HG03354 (cell line): ENCODE data around the gene FOXA2.
"Not testable (repeated sequence)": the region's sequence is repeated elsewhere in the genome, so short reads cannot be mapped to it uniquely, and the experiment has no call there.

Experiments
- ATAC-seq: cut with Tn5 transposase; IDR thresholded peaks from one replicate; pipeline ENCODE4 v1.9.1; 2021; ENCODE audit warnings: mild to moderate bottlenecking; ENCODE audit not compliant: unreplicated experiment, poor library complexity, severe bottlenecking

The FOXA2 gene

DNA sequence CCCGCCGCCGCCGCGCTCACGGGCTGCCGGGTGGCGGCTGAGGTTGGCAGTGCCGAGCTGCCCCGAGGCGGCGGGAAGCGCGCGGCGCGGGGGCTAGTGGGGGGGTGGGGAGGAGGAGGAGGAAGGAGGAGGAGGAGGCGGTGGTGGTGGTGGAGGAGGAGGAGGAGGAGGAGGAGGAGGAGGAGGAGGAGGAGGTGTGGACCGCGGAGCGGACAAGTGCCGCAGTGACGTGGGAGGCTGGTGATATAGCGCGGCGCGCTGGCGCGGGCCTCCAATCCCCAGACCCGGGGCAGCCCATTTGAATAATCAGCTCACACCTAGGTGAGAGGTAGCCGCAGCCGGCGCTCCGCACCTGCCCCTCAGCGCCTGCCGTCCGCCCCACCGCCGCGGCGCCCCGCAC lies at the start of gene FOXA2:
FOXA2 (minus strand) TSS at position 51 of the 400 bp plus-strand sequence. CDS start 294 bp downstream, outside the sequence.
- ATAC-seq, result no peak

DNA sequence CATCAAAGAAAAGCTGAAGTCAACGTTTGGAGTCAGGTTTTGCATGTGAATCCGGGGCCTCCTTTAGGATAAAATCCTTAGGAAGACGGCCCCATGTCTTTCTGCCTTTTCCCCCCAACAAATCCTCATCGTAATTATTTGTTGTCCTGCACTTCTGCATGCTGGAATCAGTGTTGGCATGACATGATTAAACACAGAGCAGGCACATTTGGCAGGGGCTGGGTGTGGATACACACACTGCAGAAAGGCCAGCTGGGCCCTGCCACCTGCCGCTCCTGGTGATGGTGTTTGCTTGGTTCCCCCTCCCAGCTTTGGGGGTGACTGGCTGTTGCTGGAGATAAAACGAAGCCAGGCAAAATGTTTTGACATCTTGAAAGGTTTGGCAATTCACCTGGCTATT lies 46.3 kb upstream of the FOXA2 start:
- no peak for ATAC-seq

DNA sequence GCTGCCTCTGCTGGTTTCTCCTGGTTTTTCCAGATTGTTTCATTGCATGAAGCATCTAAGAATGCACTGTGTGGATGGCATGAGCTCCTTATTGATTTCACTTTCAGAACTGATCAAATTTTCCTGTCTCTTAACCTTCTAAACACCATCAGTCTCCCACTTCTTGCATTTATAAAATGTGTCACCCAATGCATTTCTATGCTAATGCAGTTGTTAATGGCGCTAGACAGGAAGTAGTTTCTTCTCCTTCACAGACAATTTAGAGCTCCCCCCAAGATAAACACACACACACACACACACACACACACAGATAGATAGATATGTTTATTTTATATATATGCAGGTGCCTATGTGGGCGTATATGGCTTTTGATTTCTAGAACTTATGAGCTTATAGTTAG lies 45.6 kb upstream of the FOXA2 start:
- ATAC-seq, result no peak

DNA sequence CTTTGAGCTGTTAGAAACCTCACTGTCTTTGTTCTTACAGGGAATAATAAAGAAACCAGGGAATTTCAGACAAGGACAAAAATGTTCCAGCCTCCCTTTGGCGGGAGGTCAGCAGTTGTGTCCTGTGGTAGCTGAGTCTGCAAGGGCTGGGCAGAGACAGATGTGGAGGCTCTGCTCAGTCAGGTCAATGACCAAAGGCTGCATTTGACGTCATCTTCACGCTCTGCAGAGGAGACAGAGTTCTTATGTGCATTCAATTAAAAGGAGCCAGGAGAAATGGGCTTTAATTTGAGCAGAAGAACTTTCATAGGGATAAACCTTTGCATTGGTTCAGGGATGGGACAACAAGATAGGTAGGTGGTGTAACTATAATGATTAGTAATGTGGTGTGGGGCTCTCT lies 45.1 kb upstream of the FOXA2 start:
- no peak for ATAC-seq

DNA sequence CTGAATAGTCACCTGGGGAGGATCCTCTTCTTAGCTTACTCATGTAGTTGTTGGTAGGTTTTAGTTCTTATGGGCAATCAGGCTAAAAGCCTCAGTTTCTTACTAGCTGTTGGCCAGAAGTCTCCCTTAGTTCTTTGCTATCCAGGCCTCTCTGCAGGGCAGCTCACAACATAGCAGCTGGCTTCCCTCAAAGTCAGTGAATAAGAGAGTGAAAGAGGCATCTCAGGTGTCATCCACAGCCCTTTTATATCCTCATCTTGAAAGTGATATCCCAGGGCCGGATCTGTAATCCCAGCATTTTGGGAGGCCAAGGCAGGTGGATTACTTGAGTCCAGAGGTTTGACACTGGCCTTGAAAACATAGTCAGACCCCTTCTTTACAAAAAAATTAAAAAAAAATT lies 42.1 kb upstream of the FOXA2 start:
- no peak for ATAC-seq

DNA sequence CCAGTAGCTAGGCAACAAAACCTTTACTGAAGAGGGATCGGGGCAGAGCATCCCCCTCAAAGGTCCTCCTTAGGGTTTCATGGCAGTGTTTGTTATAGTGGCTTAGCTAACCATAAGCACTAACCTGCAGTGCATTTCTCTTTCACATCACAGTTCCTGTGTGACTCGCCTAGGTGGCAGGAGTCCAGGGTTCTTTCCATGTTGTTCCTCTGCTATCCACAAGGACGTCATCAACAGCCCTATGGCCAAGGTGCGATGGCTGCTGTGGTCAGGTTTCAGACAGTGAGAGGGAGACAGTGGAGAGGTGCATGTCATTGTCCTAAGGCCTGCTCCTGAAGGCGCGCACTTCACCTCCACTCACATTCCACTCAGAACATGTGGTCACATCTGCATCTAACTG lies 38.8 kb upstream of the FOXA2 start:
- no peak for ATAC-seq

DNA sequence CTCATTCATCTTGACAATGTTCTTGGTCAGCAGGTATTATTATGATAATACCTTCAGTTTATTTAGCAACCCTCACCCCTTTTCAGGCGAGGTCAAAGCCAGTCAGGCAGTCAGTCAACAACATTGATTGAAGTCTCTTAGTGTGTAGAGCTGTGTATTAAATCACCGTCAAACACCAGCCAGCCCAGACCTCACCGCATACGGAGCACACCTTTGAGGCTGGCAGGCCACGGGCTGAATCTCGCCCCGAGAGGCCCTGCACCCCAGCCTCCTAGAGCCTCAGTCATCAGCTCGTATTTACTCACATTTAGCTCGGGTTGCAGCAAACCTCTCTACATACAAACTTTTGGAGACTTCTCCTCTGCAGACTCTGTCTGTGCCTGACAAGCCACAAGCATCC lies 36.0 kb upstream of the FOXA2 start:
- ATAC-seq, result no peak

DNA sequence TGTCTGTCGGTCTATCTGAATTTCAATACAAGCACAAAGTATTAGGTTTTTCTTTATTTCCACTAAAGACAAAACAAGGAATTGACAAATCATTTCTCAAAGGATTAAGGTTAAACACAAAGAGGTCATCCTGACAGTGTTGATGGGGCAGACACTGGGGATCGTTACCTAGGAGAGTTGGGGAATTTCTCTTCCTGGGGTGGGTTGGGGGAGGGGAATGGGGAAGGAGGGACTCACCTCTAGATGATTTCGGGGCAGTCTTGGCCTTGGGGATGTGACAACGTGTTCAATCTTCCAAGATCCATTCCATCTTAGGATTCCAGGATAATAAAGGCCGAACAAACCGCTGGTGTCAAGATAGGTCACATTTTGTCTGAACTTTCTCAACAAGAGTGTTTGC lies 35.4 kb upstream of the FOXA2 start:
- ATAC-seq, result no peak

DNA sequence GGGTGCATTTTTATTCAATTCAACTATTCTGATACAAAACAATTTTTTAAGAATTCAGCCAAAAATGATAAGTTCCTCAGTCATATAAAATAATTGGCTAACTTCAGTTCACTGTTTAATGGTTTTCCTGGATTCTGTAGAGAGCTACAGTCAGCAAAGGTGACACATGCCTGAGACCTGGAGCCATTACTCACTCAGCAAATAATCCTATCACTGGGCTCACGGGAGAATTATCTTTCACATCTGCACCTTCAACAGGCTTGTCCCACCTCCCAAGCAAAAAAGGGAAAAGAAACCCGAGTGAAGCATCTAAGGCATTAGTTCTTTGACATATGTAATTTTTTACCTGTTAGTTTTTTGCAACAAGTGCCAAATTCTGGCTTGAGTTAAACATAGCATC lies 34.9 kb upstream of the FOXA2 start:
- no peak for ATAC-seq

DNA sequence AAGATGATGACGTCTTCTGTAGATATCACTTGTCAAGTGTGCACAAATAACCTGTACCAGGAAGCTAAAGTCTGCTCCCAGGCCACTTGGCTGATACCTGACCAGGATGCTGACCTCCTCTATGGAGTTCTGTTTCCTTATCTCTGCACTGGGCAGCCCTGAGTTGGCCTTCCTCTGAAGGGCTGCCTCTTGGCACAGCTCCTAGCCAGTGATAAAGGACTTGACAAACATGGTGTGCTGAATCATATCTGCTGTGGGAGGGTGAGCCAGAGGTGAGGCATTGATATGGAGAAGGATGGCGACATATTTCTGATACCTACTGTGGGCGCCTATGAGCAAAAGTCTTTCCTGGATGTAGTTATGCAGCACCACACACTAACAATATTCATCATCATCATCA lies 32.8 kb upstream of the FOXA2 start:
- no peak for ATAC-seq

DNA sequence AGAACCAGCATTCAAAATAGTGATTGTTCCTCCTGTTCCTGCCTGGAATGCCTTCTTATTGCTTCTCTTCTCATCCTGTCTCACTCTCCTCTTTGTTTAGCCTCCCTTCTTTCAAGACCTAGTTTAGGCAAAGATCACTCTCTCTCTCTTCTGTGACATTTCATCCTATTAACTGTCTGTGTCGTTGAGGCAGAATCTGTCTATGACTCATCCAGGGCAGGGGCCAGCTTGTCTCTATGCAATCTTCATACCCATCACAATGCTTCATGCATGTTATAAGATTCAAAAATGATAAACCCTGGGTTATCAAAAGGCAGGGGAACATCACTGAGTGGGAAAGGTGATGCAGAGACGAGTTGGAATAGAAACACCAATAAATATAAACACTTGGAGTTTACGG lies 32.2 kb upstream of the FOXA2 start:
- ATAC-seq, result no peak

DNA sequence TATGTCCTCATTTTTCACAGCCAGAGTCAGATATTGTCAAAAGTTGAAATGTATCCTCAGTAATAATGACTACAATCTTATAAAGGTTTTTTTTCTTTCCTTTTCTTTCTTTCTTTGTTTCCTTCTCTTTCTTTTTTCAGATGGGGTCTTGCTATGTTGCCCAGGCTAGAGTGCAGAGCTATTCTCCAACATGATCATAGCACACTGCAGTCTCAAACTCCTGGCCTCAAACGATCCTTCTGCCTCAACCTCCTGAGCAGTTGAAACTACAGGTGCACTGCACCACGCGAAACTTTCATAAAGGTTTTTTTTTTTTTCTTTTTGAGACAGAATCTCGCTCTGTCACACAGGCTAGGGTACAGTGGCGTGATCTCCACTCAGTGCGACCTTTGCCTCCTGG lies 31.1 kb upstream of the FOXA2 start:
- no peak for ATAC-seq

DNA sequence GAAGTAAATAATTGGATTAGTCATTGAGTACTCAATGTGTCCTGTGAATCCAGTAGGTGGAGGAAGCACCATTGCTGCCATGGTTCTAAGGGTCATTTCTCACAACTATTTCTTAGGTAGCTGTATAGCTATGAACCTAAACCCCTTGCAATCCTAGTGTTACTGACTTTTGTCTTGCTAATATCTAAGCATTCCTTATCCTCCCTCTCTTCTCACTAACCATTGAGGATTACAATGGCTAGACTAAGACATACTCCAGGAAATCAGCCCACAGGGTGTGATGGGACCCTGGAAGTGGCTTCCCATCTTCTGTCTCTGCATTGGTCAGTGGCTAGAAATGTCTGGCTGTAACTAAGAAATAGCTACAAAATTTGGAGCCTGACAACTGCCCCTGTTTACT lies 27.3 kb upstream of the FOXA2 start:
- no peak for ATAC-seq

DNA sequence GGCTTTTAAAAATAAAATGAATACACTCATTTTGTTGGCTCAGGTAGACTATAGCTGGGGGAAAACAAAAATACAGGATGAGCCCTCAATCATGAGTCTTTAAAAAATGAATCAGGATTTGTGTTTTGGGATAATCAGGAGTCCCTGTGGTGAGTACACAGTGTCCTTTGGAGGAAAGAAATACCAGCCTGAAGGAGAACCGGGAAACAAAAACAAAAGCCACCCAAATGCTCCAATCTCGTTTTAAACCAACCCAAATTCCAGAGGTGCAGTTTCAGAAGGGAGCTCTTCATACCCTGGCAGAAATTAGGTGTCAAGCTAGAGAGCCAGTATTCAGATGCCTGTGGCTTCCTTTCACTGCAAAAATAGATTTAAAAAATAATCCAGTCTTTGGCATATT lies 23.3 kb upstream of the FOXA2 start:
- ATAC-seq, result no peak

DNA sequence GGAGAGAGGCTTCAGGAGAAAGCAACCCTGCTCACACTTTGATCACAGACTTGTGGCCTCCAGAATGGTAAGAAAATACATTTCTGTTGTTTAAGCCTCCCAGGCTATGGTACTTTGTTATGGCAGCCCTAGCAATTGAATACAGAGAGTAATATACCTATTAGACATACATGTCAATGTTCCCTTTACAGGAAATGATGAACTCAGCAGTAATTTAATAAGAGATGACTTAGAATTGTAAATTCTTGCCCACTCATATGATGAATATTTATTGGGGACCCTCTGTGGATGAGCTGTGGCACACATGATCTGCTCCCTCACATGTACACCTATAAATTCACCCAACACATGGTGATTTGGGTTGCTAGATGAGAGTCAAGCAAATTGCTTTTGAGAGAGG lies 20.4 kb upstream of the FOXA2 start:
- ATAC-seq, result no peak

DNA sequence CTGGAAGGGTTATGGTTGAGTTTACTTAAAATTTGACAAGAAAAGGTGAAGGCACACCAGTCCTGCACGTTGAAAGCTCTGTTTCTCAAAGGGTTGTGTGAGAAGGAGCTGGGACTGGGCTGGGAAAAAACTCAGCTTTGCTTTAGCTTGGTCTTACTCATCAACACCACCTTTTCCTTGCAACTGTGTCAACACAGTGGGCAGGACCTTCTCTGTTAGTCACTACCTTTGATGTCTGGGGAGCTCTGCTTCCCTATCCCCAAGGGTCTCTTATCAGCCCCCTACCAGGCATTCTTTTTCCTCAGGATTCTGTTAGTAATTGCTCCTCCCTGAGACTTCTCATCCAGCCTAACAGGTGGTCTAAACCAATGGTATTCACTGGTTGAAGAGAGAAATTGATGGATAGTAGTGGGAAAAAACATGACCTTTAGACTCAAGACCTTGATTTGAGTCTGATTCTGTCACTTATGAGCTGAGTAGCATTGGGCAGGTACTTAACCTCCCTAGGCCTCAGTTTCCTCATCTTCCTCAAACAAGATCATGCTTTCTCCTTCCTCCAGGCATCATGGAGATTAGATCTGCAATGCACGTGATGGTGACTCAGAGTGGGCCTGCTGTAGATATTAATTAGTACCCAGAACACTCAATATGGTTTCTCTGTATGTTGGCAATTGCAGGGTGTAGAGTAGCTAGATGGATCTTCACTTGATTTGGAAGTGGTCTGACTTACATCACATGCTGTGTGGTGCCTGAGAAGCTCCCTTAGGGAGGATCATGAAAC lies 17.2 kb upstream of the FOXA2 start:
- ATAC-seq, result no peak

DNA sequence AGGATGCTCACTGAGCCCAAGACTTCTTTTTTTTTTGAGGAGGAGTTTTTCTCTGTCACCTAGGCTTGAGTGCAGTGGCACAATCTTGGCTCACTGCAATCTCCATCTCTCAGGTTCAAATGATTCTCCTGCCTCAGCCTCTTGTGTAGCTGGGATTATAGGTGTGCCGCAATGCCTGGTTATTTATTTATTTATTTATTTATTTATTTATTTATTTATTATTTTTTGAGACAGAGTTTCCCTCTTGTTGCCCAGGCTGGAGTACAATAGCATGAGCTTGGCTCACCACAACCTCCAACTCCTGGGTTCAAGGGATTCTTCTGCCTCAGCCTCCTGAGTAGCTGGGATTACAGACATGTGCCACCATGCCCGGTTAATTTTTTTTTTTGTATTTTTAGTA lies 14.9 kb upstream of the FOXA2 start:
- not testable (repeated sequence) for ATAC-seq

DNA sequence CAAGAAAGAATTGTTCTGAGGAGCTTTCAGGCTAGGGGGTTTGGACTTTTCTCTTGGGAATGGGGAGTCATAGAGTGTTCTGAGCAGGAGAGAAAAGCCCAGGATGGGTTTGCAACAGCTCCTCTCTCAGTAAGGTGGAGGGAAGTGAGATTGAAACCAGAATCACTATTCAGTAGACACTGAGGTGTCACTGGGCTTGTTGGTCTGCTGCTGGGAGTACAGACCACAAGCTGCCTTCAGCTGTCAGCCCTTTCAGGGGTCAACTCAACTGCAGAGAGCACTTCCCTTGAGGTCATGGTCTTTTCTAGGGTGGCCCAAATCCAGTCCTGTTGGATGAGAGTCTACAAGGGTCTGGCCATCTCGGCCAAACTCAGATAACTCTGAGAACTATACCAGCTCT lies 12.9 kb upstream of the FOXA2 start:
- ATAC-seq, result no peak

DNA sequence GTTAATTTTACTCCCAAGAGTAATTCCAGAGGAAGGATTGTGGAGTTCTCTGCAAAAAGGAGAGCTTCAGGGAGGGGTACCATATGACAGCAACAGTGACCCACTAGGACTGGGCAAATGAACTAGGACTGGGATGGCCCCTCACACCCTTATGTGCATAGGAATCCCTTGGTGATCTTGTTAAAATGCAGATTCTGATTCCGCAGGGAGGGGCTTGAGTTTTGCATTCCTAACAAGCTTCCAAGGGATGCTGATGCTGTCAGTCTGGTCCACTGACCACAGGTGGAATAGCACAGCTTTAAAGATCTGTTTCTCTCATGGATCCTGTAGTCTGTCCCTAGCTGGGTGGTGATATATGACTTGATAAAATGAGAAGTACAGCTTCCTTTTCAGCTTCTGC lies 6.3 kb upstream of the FOXA2 start:
- no peak for ATAC-seq

DNA sequence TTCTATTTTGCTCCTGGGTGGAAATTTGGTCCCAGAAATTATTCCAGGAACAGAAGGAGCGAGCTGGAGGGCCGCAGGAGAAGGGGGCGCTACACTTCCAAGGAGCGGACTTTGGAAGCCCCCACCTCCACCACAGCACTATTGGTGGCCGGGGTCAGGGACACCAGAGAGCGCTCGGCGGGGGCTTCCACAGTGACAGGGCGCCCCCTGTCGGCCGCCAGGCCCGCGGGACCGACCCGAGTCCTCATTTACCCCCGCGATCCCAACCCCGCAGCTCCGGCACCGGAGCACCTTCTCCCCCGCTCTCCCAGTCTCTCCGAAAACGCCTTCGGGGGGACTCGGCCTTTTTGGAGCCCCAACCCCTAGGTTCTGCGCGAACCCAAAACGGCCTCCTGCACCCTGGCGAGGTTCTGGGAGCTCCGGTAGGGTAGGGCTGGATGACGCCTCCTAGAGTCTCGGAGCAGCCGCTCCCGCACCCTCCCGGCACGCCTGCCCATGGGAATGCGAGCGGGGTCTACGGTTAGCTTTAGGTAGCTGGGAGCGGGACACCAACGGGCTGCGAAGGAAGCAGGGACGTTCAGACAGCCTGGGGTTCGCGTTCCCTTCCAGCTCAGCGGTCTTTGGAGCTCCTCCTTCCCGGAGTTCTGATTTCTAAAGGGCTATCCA lies 2.4 kb upstream of the FOXA2 start:
- no peak for ATAC-seq

DNA sequence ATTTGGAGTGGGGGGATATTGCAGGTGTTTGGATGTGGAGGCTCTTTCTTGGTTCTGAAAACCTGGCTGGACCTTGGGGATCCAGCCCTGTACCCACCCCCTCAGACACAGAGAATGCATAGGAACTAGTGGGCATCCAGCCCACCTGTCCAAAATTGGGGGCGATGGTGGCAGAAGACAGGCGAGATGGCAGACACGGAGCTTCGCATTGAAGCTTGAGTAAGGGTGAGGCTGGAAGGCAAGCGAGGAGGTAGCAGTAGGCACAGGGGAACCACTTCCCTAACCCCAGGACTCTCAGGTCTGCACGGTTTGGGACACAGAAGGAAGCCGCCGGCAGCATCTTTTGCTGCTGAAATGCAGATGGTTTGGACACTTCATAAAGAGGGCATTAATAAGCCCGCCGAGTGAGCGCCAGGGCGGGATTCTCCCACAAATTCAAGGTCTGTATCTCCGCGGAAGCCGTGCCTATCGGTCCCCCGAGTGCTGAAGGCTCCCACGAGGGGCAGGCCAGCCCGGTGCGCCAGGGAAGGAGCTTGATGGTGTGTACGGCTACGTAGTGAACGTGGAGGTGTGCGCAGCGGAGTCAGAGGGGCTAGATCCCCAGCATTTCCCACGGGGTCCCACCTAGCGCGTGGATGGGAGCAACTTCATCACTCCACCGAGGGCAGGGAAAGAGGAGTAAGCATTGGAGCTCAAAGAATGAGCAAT lies 1.6 kb upstream of the FOXA2 start:
- ATAC-seq, result no peak
